PFSK-1 (cell line): ENCODE results near the gene NLGN3.

Experiments used
- FOXP2 ChIP-seq: optimal IDR thresholded peaks from 2 replicates; pipeline ENCODE3; 2011; ENCODE audit warnings: borderline replicate concordance, control low read depth, inconsistent platforms; ENCODE audit not compliant: insufficient read depth; ENCODE audit errors: extremely low read length, extremely low read depth
- POLR2AphosphoS5 ChIP-seq: IDR thresholded peaks from 2 replicates; pipeline ENCODE4 v1.6.1; 2012; ENCODE audit warnings: low read depth, mild to moderate bottlenecking, control low read depth, low read length, moderate library complexity
- SIN3A ChIP-seq: IDR thresholded peaks from 2 replicates; pipeline ENCODE4 v1.6.1; 2012; ENCODE audit warnings: mild to moderate bottlenecking, low read length, moderate library complexity, borderline replicate concordance; ENCODE audit not compliant: insufficient read depth
- TAF1 ChIP-seq: IDR thresholded peaks from 2 replicates; pipeline ENCODE4 v1.6.1; 2012; ENCODE audit warnings: low read length, control low read depth, borderline replicate concordance; ENCODE audit not compliant: insufficient read depth
- TF ChIP-seq, protein P1 (sequence below), 2 experiments: IDR thresholded peaks; 2 replicates each; pipeline versions ENCODE4 v1.6.1 to v1.8.0; 2011 to 2012; ENCODE audit warnings: low read depth in 2 of 2, low read length in 2 of 2, control low read depth in 1 of 2, inconsistent platforms in 1 of 2, mild to moderate bottlenecking in 1 of 2, moderate library complexity in 1 of 2; ENCODE audit not compliant: insufficient read depth in 1 of 2

The NLGN3 gene

DNA sequence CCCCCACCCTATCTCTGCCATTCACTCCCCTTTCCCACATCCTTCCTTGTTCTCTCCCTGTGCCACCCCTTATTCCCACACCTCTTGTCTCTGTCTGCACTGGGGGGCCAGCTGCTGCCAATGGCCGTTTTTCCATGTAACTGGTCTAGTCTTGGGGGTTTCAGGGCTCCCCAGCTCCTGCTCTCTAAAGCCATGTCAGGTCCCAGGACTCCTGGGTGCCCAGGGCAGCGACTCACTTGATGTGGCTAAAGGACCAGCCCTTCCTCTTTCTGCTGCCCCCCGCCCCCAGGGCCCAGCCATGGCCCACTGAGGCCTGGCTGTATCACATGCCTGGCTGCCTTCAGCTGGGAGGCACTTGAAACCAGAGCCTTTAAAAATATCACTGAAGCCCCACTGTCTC lies 10.0 kb downstream of the NLGN3 start:
- TF ChIP-seq SIN3A (no peak), FOXP2 (no peak), POLR2AphosphoS5 (no peak), TAF1 (no peak)
- TF ChIP-seq, protein P1, sequence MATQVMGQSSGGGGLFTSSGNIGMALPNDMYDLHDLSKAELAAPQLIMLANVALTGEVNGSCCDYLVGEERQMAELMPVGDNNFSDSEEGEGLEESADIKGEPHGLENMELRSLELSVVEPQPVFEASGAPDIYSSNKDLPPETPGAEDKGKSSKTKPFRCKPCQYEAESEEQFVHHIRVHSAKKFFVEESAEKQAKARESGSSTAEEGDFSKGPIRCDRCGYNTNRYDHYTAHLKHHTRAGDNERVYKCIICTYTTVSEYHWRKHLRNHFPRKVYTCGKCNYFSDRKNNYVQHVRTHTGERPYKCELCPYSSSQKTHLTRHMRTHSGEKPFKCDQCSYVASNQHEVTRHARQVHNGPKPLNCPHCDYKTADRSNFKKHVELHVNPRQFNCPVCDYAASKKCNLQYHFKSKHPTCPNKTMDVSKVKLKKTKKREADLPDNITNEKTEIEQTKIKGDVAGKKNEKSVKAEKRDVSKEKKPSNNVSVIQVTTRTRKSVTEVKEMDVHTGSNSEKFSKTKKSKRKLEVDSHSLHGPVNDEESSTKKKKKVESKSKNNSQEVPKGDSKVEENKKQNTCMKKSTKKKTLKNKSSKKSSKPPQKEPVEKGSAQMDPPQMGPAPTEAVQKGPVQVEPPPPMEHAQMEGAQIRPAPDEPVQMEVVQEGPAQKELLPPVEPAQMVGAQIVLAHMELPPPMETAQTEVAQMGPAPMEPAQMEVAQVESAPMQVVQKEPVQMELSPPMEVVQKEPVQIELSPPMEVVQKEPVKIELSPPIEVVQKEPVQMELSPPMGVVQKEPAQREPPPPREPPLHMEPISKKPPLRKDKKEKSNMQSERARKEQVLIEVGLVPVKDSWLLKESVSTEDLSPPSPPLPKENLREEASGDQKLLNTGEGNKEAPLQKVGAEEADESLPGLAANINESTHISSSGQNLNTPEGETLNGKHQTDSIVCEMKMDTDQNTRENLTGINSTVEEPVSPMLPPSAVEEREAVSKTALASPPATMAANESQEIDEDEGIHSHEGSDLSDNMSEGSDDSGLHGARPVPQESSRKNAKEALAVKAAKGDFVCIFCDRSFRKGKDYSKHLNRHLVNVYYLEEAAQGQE (IDR thresholded peaks at IDR 0.05; ENCODE audit: insufficient read depth in 1 of 2, low read depth in 2 of 2, low read length in 2 of 2): no peak

DNA sequence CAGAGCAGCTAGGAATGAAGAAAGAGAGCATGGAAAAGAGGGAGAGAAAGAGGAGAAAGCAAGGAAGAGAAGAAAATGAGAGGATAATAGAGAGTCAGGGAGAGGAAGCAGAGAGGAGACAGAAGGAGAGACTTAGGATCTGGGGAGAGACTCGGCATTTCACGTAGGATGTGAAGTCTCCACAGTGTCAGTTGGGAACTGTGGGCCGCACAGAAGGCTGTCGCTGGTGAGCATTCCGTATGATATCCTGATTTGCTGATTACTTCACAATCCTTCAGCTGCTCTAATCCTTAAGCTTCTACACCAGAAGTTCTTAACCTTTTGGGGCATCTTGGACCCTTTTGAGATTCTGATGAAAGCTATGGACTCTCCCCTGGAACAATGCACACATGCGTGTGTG lies 14.0 kb downstream of the NLGN3 start:
- TF ChIP-seq TAF1 (no peak), FOXP2 (no peak), POLR2AphosphoS5 (no peak), SIN3A (no peak)
- TF ChIP-seq, protein P1 (IDR thresholded peaks at IDR 0.05; ENCODE audit: insufficient read depth in 1 of 2, low read depth in 2 of 2, low read length in 2 of 2): no peak

DNA sequence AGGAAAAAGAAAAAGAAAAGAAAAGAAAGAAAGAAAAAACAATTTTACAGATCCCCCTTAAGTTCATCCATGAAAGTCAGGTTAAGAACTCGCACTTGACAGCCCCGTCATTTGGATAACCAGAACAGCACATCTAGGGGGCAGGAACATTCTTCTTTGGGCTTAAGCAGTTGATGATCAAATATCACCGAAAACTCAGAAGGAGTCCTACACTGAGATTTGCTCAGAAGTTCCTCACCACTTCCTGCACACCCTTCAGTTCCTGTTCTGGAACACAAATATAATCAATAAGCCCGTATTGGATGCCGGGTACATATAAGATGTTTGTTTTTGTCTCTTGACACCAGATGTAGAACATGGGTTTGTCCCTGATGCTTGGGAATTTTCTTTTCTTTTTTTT lies 14.7 kb downstream of the NLGN3 start:
- TF ChIP-seq FOXP2 (no peak), SIN3A (no peak), TAF1 (no peak), POLR2AphosphoS5 (no peak)
- TF ChIP-seq, protein P1 (IDR thresholded peaks at IDR 0.05; ENCODE audit: insufficient read depth in 1 of 2, low read depth in 2 of 2, low read length in 2 of 2): no peak

DNA sequence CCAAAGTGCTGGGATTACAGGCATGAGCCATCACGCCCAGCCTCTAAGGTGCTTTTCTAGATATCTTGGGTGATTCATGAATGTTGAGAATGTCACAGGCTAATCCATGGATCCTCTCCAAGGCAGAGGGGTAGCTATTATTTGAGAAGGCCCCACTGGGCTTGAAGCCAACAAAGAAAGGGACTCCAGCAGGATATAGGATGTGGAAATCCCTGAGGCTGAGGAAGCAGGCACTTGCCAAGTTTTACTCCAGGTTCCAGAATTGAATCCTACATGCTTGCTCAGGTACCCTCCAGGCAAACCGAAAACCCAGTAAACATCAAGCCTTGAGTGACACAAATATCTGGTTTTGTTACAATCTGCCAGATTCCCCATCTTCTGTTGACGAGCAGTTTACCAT lies 15.8 kb downstream of the NLGN3 start:
- TF ChIP-seq POLR2AphosphoS5 (no peak), TAF1 (no peak), SIN3A (no peak), FOXP2 (no peak)
- TF ChIP-seq, protein P1 (IDR thresholded peaks at IDR 0.05; ENCODE audit: insufficient read depth in 1 of 2, low read depth in 2 of 2, low read length in 2 of 2): no peak

DNA sequence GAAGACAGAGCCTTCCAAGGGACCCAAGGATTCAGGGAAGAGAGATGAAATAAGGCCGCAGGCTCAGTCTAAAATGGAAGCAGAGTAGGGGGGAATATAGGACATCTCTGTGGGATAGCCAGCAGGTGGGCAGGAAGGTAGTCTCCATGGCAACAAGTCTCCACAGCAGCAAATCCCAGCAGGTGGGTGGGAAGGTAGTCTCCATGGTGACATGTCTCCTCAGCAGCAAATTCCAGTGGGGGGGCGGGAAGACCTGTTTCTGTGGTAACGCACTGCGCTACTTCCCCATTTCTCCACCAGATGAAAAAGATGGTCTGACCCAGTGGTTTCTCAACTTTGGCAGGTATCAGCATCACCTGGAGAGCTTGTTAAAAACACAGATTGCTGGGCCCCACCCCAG lies 18.3 kb downstream of the NLGN3 start:
- TF ChIP-seq POLR2AphosphoS5 (no peak), SIN3A (no peak), TAF1 (no peak), FOXP2 (no peak)
- TF ChIP-seq, protein P1 (IDR thresholded peaks at IDR 0.05; ENCODE audit: insufficient read depth in 1 of 2, low read depth in 2 of 2, low read length in 2 of 2): no peak
